Vagina (tissue), 2 donors: ENCODE data around the gene C11orf97.

Experiments used
- CTCF ChIP-seq, 3 experiments: fragments of 450-650 bp in 2 of 3; fragments of 200-600 bp in 1 of 3; sonication (generic) in 1 of 3; IDR thresholded peaks; one replicate each; pipeline ENCODE4 v1.5.1; 2017 to 2019; ENCODE audit warnings: antibody characterized with exemption in 3 of 3, mild to moderate bottlenecking in 2 of 3, moderate library complexity in 2 of 3
- POLR2A ChIP-seq, 2 donors: fragments of 450-650 bp; IDR thresholded peaks; one replicate each; pipeline ENCODE4 v1.6.1; 2017; ENCODE audit warnings: antibody characterized with exemption in 2 of 2, mild to moderate bottlenecking in 2 of 2, moderate library complexity in 2 of 2
- POLR2AphosphoS5 ChIP-seq, 2 donors: sonication (generic); formaldehyde crosslinking; IDR thresholded peaks; one replicate each; pipeline ENCODE4 v1.9.0; 2017; ENCODE audit warnings: antibody characterized with exemption in 2 of 2, mild to moderate bottlenecking in 2 of 2, low read depth in 1 of 2; ENCODE audit not compliant: insufficient read depth in 1 of 2

DNA sequence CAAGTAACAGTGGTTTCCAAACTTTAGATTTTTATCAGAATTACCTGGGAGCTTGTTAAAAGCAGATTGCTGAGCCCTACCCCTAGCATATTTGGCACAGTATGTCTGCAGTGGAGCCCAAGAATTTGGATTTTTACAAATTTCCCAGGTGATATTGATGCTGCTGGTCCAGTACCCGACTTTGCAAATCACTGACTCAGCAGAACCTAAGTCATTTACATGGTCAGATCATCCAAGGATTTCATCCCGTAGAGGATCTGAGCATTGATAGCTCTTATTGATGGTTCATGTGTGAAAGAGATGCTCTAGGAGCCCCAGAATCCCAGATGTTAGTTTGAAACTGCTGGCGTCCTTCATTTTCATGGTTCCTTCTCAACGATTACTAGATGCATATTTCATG lies 6.0 kb downstream of the C11orf97 start:
- TF ChIP-seq CTCF (IDR thresholded peaks at IDR 0.05) = no peak
- TF ChIP-seq POLR2A (IDR thresholded peaks at IDR 0.05) = no peak
- TF ChIP-seq POLR2AphosphoS5 (IDR thresholded peaks at IDR 0.05; ENCODE audit: insufficient read depth in 1 of 2, low read depth in 1 of 2) = no peak
